Keratinocyte (primary cell): Measurements from ENCODE around the gene DCLK2. TPM values are rescaled to one million over a fixed set of nuclear protein-coding genes. Genes with fewer than 3 reads are reported as not detected.

Experiments
- DNase-seq: peaks from one replicate; pipeline ENCODE4 v3.0.0-alpha.2; 2011; ENCODE audit warnings: low read depth, missing footprints, low spot score
- FAIRE-seq: peaks from 2 replicates; lab custom pipeline; 2011; peaks lifted over from hg19 to GRCh38; lab: Jason Lieb, UNC
- H2AFZ ChIP-seq: 2 replicates; pipeline ENCODE4 v1.6.0; 2012; ENCODE audit warnings: low read length, control low read depth, inconsistent platforms; ENCODE audit not compliant: control insufficient read depth
- H3K27ac ChIP-seq: 2 replicates; pipeline ENCODE4 v1.5.1; 2011; ENCODE audit warnings: low read length; ENCODE audit not compliant: control insufficient read depth, insufficient read depth
- H3K27me3 ChIP-seq: 3 replicates; pipeline ENCODE4 v1.6.0; 2011; ENCODE audit warnings: low read length; ENCODE audit not compliant: control insufficient read depth, insufficient read depth; ENCODE audit errors: extremely low read depth
- H3K36me3 ChIP-seq, 2 experiments: 2 replicates in 1 of 2; 3 replicates in 1 of 2; pipeline ENCODE4 v1.5.1; 2011; ENCODE audit warnings: low read length in 2 of 2, mild to moderate bottlenecking in 1 of 2; ENCODE audit not compliant: control insufficient read depth in 2 of 2, insufficient read depth in 2 of 2; ENCODE audit errors: extremely low read depth in 1 of 2
- H3K4me1 ChIP-seq: 3 replicates; pipeline ENCODE4 v1.5.1; 2011; ENCODE audit warnings: low read length; ENCODE audit not compliant: control insufficient read depth, insufficient read depth; ENCODE audit errors: extremely low read depth
- H3K4me2 ChIP-seq: 3 replicates; pipeline ENCODE4 v1.6.0; 2011; ENCODE audit warnings: low read depth, low read length; ENCODE audit not compliant: control insufficient read depth, insufficient read depth; ENCODE audit errors: extremely low read depth
- H3K4me3 ChIP-seq, 3 experiments: fragments of 200-600 bp in 1 of 3; sonication (generic) in 1 of 3; 2 replicates in 2 of 3; 3 replicates in 1 of 3; pipeline ENCODE4 v1.5.1; 2011 to 2016; ENCODE audit warnings: low read length in 3 of 3, mild to moderate bottlenecking in 3 of 3, control low read depth in 2 of 3, inconsistent platforms in 1 of 3, low read depth in 1 of 3, mixed read lengths in 1 of 3, mixed run types in 1 of 3, moderate library complexity in 1 of 3; ENCODE audit not compliant: control insufficient read depth in 2 of 3, insufficient read depth in 2 of 3; ENCODE audit errors: extremely low read depth in 1 of 3
- H3K79me2 ChIP-seq: 2 replicates; pipeline ENCODE4 v1.6.0; 2012; ENCODE audit warnings: low read length; ENCODE audit not compliant: control insufficient read depth, insufficient read depth
- H3K9ac ChIP-seq: 3 replicates; pipeline ENCODE4 v1.6.0; 2011; ENCODE audit warnings: low read length; ENCODE audit not compliant: control insufficient read depth, insufficient read depth; ENCODE audit errors: extremely low read depth
- H3K9me1 ChIP-seq: 3 replicates; pipeline ENCODE4 v1.6.0; 2011; ENCODE audit warnings: low read length; ENCODE audit not compliant: control insufficient read depth, insufficient read depth; ENCODE audit errors: extremely low read depth
- H3K9me3 ChIP-seq: 2 replicates; pipeline ENCODE4 v1.5.1; 2012; ENCODE audit warnings: low read depth, low read length; ENCODE audit not compliant: control insufficient read depth
- H4K20me1 ChIP-seq: 3 replicates; pipeline ENCODE4 v1.6.0; 2011; ENCODE audit warnings: low read length; ENCODE audit not compliant: control insufficient read depth, insufficient read depth; ENCODE audit errors: extremely low read depth
- CTCF ChIP-seq, 3 experiments: IDR thresholded peaks in 1 of 3; conservative IDR thresholded peaks in 1 of 3; optimal IDR thresholded peaks in 1 of 3; 2 replicates in 2 of 3; 3 replicates in 1 of 3; pipeline versions ENCODE3 to v1.5.1; 2011; ENCODE audit warnings: low read length in 3 of 3, mild to moderate bottlenecking in 3 of 3, moderate library complexity in 2 of 3, control low read depth in 1 of 3, inconsistent platforms in 1 of 3; ENCODE audit not compliant: insufficient read depth in 2 of 3; ENCODE audit errors: extremely low read depth in 1 of 3
- EZH2 ChIP-seq: IDR thresholded peaks from one replicate; pipeline ENCODE4 v1.6.1; 2012; ENCODE audit warnings: inconsistent platforms, mild to moderate bottlenecking, low read length, moderate library complexity
- dilution Hi-C: fragments of 300-500 bp; cut with MboI; formaldehyde crosslinking; loops from one replicate; pipeline ENCODE4 v1.7.0; 2020; ENCODE audit warnings: low sequenced_read_pairs; ENCODE audit not compliant: extremely low pct_ligation_motif_present
- polyA plus RNA-seq, 5 experiments: library from polyadenylated mRNA; depleted of rRNA in 3 of 5; stranded (reverse) in 3 of 5; stranded (forward) in 1 of 5; unstranded in 1 of 5; fragments of >200 nt; gene quantifications; 1 replicate in 1 of 5; 2 replicates in 3 of 5; 3 replicates in 1 of 5; pipeline versions ENCODE4 v1.2.1 to v1.2.3, GENCODE V29; 2011 to 2012; ENCODE audit warnings: missing spikeins in 2 of 5, low read depth in 1 of 5, low replicate concordance in 1 of 5

Gene DCLK2
- polyA plus RNA-seq, 1 donor (not counting 4 experiments of a cell fraction or from before 2014, with no cell fraction given), result 0.07 TPM

DNA sequence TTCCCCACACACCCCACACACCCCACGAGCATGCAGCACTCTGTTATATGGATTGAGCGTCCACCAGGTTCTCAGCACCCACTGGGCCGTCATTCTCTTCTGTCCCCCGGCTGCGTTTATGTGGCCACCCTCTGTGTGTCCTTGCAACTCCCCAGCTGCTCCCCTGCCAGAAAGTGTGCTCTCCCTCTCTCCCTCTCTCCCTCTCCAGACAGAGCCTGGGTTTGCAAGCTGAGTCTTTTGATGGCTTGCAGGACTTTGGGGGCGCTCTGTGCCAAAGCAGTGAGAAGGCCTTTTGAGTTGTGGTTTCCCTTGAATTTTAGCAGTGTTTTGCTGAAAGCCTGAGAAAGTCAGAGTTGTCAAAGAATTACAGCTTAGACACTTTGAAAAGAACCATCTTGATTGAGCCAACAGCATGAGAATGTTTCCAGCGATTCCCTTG is 173.5 kb downstream of the DCLK2 start:
- Histone ChIP-seq H3K9ac (no peak overlapping the region), H3K4me3 (no peak overlapping the region), H3K27ac (no peak overlapping the region), H3K4me2 (no peak overlapping the region), H3K79me2 (no peaks in the 10 kb centered on the region), H3K36me3 (no peaks in the 10 kb centered on the region), H4K20me1 (no peaks in the 10 kb centered on the region), H3K9me3 (no peaks in the 10 kb centered on the region), H3K27me3 (no peaks in the 10 kb centered on the region), H2AFZ (no peak overlapping the region), H3K9me1 (no peaks in the 10 kb centered on the region), H3K4me1 (peaks cover 5% of the 10 kb centered on the region)
- dilution Hi-C loops, result no loop called here
- DNase-seq (no peak), FAIRE-seq (no peak)
- TF ChIP-seq EZH2 (no peak), CTCF (optimal IDR thresholded peaks at IDR 0.05 in 1 of 3, IDR thresholded peaks at IDR 0.05 in 1 of 3, conservative IDR thresholded peaks at IDR 0.05 in 1 of 3; ENCODE audit: extremely low read depth in 1 of 3, insufficient read depth in 2 of 3, low read length in 3 of 3) (no peak)

- Histone ChIP-seq H3K9ac (no peak overlapping the region), H3K27me3 (no peaks in the 10 kb centered on the region), H3K79me2 (no peaks in the 10 kb centered on the region), H3K4me3 (no peak overlapping the region), H3K27ac (no peak overlapping the region), H3K9me3 (no peaks in the 10 kb centered on the region), H4K20me1 (no peaks in the 10 kb centered on the region), H3K4me2 (no peak overlapping the region), H3K4me1 (peaks cover 10% of the 10 kb centered on the region), H2AFZ (no peak overlapping the region), H3K9me1 (no peaks in the 10 kb centered on the region), H3K36me3 (no peaks in the 10 kb centered on the region)
- no peak for FAIRE-seq
- TF ChIP-seq EZH2, result no peak
- TF ChIP-seq CTCF (optimal IDR thresholded peaks at IDR 0.05 in 1 of 3, IDR thresholded peaks at IDR 0.05 in 1 of 3, conservative IDR thresholded peaks at IDR 0.05 in 1 of 3; ENCODE audit: extremely low read depth in 1 of 3, insufficient read depth in 2 of 3, low read length in 3 of 3), result no peak
- dilution Hi-C loops, result no loop called here
- DNase-seq, result no peak
Measured at GRCh38 chr4:150252306-150252705, 174.1 kb downstream of the DCLK2 start.
